IPS DF 19.7 (cell line): ENCODE results near the gene FOXL1.

Experiments used
- DNase-seq: peaks from one replicate; pipeline ENCODE4 v3.0.0-alpha.2; 2013; ENCODE audit warnings: low read depth, low spot score

FOXL1 gene

DNA sequence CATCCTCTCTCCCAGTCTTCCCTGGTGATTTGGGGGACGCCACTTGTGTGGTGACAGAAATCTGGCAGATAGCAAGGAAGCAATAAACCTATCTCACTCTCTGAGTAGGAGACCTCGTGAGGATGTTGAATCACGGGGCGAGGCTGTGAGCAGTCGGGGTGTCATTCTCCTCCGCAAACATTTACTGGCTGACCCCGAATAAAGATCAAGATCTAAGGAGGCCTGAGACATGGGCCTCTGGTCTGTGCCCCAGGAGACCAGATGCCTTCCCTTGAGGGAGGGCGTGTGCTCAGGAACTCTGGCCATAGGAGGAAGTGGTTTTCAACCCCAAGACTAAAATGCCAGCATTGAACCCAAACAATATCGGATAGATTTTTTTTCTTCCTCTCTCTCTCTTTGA, 53.1 kb downstream of the FOXL1 start:
- no peak for DNase-seq
